IPS DF 4.7 (cell line): ENCODE measurements around the gene SPATS2.

Experiments used
- DNase-seq: peaks from one replicate; pipeline ENCODE4 v3.0.0-alpha.2; 2013; ENCODE audit warnings: low spot score; ENCODE audit errors: extremely low read depth

SPATS2 gene

DNA sequence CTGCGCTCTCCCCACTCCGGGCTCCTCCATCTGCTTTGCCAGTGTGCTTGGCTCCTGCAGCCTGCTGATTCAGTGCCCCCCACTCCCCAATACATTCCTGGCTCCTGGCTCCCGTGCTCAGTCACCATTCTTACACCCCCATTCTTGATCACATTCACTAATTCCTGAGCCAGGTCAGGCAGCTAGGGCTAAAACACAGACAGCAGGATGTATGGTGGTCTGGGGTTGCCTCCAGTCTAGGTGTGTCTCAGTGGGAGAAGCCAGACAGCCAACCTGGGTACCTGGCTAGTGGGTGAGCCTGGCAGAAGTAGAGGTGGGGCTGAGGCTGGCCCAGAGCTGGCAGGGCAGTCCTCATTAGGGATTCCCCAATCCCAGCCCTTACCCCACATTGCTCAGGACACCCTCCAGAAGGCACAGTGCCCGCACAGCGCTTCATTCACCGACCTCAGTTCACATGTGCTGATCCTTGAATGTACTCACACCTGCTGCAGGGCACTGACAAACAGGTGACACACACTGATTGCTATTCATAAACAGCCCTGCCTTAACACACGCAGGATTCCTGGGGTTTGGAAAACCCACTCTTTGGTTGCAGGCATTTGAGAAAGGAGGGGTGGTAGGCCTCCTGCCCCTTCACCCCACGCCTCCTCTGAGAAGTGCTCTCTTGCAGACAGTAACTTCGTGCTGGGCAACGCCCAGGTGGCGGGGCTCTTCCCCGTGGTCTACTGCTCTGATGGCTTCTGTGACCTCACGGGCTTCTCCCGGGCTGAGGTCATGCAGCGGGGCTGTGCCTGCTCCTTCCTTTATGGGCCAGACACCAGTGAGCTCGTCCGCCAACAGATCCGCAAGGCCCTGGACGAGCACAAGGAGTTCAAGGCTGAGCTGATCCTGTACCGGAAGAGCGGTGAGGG lies 173.2 kb downstream of the SPATS2 start:
- DNase-seq: no peak

DNA sequence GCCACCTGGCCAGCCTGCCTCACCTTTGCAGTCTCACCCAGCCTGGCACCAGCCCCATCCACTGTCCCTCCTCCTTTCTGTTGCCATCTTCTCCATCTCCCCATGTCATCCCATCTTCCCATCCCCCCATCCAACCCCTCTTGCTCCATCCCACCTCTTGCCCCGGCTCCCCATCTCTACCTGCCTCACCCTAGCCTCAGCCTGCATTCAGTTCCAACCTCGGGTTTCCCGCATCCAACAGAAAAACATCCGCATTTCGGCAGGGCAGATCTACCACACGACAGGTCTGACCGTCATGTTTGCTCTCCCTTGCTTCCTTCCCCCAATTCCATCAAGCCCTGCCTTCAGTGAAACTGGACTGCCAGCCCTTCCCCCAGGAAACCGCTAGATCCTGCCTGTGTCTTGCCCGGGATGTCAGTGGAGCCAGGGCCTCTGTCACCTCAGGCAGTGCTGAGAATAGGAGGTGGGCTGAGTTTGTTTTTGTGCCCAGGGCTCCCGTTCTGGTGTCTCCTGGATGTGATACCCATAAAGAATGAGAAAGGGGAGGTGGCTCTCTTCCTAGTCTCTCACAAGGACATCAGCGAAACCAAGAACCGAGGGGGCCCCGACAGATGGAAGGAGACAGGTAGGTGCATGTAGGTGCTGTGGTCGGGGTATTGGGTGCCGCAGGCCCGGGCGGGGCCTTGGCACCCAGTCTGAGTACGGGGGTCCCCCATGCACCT lies 174.0 kb downstream of the SPATS2 start:
- DNase-seq: no peak

DNA sequence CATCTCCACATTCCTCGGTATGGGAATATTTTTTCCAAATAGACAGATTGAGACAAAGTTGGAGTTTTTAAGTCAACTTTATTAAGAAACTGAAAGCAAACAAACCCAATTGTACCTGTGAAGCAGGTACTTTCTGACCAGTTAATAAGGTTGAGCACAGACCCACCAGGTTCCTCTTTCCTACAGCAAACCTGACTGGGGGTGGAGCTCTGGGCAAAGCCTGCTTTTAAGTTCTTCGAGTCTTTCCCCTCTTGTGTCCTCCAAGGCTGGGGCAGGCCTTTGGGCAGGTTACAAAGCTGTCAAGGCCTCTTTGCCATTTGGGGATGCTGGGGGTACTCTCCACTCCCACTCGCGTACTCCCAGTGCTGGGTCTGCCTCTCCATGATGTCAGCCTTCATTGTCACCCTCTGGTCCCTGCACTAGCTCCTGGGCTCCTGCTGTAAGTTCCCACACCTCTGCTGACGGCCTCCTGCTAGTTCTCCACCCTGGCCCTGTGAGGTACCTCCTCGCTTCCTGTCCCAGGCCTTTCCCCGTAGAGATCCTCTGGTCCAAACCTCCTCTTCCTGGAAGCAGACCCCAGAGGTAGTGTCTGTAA lies 174.7 kb downstream of the SPATS2 start:
- DNase-seq: no peak

DNA sequence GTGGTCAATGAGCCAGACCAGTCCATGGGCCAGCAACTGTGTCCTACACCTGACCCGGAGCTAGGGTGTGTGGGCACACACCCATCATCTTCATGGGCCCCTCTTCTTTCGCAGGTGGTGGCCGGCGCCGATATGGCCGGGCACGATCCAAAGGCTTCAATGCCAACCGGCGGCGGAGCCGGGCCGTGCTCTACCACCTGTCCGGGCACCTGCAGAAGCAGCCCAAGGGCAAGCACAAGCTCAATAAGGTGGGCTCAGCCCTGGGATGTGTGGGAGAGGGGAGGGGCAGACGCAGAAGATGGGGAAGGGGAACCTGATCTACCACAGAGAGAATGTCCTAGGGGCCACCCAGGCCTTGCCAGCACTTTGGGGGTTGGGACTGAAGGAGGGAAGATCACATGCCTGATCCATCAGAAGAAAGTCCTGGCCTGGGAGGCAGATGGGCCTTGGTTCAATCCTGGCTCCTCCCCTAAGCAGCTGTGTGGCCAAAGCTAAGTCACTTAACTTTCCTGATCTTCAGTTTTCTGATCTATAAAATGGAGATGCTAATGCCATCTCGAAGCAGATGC lies 175.4 kb downstream of the SPATS2 start:
- no peak for DNase-seq

DNA sequence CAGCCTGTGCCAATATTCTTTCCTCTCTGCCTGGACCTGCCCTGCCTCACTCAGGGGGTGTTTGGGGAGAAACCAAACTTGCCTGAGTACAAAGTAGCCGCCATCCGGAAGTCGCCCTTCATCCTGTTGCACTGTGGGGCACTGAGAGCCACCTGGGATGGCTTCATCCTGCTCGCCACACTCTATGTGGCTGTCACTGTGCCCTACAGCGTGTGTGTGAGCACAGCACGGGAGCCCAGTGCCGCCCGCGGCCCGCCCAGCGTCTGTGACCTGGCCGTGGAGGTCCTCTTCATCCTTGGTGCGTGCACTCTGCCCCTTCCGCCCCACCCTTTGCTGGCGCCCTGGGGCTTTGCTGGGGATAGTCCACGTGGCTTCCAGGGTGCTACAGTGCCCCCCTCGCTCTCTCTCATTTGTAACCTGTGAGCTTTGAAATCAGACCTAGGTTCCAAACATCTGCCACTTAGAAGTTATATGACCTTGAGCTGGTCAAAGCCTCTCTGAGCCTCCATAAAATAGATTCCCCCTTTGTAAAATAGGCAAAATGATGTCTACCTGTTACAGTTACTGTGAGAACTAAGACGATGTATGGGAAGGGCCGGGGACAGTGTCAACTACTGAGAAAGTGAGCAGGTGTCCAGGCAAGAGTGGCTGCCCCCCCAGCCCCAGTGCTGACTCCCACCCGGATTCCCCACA lies 176.1 kb downstream of the SPATS2 start:
- DNase-seq: no peak

DNA sequence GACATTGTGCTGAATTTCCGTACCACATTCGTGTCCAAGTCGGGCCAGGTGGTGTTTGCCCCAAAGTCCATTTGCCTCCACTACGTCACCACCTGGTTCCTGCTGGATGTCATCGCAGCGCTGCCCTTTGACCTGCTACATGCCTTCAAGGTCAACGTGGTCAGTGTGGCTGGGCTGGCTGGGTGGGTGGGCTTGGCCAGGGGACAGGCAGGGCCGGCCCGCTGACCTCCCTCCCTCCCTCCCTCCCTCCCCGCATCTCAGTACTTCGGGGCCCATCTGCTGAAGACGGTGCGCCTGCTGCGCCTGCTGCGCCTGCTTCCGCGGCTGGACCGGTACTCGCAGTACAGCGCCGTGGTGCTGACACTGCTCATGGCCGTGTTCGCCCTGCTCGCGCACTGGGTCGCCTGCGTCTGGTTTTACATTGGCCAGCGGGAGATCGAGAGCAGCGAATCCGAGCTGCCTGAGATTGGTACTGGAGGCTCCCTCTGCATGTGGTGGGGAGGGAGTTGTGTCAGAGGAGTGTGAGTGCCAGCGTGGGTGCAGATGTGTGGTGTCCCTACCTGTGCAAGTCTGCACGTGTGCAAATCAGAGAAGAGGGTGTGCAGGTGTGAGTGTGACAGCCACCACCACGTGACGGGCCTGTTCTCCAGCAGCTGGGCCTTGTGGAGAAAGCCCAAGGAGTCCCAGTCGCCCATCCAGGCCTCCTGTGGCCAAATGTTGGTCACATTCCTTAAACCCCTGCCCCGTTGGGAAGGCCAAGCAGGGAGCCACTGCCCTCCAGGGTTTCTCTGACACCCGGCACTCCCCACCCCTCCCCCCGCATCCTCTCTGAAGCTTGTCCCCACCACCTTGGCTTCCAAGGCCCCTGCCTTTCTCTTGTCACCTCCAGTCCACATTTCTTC lies 176.9 kb downstream of the SPATS2 start:
- no peak for DNase-seq

DNA sequence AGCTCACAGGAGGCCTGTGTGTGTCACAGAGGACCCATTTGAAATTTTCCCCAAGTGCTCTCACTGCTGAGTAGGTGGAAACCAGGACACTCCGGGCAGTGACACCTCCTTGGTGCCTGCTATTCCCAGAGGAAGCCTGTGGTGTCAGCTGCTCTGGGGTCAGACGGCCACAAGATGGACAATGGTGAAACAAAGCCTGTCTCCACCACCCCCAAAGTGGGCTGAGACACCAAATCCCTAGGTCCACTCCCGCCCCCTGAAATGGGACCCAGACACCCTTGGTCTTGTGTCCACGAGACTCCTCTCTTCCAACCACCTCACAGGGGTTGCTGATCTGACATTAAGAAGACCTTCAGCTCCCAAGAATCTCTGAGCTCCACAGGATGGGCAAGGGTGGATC lies 178.6 kb downstream of the SPATS2 start:
- no peak for DNase-seq

DNA sequence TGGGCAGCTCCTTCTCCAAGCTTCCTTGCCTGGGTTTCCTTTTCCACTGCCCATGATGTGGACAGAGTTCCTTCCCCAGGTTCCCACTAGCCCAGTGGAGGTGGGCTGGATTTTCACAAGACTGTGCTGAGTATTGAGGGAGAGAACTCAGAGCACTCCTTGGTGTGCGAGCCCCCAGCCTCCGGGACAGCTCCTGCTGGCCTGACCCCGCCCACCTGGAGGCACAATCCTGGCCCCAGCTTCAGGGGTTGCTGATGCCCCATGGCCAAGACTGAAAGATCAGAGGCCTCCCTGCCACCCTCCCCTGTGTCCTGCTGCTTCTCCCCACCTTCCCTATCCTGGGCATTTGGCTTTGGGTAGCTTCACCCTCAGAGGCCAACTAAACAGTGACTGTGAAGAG lies 179.2 kb downstream of the SPATS2 start:
- no peak for DNase-seq

DNA sequence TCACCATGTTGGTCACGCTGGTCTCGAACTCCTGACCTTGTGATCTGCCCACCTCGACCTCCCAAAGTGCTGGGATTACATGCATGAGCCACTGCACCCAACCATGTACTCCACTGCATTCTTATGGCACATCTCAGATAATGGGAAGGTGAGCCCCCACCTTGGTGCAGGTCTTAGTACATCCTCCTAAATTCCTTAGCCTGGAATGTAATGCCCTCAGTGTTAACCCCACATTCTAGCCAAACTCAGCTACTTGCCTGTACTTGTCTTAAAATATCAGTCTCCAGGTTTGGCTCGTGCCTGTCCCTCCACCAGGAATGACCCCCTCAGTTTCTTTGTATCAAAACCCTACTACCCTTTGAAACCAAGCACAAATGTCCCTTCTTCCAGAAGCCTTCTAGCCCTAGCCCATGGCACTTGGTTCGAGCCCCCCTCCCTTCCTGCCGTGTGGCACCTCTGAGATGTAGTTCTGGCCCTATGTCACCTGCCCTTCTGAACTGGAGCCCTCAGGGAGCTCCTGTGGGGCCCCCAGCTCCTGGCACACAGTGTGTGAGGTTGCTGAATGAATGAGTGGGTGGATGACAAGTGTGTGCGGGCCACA lies 179.9 kb downstream of the SPATS2 start:
- no peak for DNase-seq

DNA sequence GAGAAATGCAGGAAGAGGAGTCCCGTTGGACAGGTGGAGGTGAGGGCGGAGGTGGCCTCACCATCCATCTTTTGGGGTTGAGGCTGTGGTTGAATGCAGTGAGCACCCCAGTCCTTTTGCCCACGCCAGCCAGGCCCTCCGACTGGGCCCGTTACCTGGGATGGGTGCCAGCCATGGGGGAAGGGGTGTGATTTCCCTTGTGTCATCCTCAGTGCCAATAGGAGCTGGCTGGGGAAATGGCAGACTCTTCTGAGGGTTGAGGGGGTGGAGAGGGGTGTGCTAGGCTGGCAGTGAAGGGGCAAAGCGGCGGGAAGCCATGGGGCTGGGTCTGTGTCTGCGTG lies 181.2 kb downstream of the SPATS2 start:
- DNase-seq: no peak

DNA sequence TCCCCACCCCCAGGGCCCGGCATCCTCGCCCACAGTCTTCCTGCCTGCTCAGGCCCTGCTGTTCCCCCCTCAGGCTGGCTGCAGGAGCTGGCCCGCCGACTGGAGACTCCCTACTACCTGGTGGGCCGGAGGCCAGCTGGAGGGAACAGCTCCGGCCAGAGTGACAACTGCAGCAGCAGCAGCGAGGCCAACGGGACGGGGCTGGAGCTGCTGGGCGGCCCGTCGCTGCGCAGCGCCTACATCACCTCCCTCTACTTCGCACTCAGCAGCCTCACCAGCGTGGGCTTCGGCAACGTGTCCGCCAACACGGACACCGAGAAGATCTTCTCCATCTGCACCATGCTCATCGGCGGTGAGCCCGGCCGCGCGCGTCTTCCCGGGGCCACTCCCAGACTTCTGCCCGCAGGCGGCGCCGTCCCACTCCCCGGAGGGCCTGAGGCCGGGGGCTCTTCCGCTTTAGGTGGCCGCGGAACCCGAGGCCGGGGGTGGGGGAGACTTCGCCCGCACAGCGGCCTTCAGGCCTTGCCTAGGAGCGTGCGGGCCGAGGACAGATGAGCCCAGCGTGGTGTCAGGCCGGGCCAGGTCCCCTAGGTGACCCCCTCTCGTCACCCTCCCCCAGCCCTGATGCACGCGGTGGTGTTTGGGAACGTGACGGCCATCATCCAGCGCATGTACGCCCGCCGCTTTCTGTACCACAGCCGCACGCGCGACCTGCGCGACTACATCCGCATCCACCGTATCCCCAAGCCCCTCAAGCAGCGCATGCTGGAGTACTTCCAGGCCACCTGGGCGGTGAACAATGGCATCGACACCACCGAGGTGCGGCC lies 181.8 kb downstream of the SPATS2 start:
- DNase-seq: no peak

DNA sequence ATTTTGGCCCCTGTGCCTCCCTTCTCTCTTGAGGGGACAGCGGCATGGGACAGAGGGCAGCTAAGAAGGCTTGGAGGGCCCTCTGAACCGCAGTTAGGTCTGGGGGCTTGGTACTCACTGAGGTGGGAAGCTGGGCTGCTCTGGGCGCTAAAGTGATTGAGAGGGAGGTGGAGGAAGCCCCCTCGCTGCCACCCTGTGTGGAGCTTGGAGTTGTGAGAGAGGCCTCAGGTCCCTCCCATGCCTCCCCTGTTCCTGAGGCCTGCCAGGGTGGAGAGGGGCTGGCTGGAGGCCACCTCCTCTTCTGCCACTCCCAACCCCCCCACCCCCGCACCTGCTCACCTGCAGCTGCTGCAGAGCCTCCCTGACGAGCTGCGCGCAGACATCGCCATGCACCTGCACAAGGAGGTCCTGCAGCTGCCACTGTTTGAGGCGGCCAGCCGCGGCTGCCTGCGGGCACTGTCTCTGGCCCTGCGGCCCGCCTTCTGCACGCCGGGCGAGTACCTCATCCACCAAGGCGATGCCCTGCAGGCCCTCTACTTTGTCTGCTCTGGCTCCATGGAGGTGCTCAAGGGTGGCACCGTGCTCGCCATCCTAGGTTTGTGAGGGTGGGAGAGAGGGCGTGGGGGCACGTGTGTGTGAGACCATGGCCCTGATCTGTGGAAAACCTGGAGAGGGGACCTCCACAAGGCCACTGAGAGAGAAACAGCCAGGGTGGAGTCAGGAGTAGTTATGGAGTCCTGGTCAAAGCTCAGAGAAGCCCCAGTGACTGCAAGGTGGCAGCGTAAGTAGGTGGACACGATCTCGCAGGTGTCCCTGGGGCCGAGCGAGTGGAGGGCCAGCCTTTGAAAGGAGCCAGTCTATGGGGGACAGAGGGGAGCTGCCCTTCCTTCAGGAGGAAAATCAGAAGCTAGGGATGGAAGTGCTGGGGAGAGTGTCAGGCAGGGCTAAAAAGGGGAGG lies 182.8 kb downstream of the SPATS2 start:
- no peak for DNase-seq

DNA sequence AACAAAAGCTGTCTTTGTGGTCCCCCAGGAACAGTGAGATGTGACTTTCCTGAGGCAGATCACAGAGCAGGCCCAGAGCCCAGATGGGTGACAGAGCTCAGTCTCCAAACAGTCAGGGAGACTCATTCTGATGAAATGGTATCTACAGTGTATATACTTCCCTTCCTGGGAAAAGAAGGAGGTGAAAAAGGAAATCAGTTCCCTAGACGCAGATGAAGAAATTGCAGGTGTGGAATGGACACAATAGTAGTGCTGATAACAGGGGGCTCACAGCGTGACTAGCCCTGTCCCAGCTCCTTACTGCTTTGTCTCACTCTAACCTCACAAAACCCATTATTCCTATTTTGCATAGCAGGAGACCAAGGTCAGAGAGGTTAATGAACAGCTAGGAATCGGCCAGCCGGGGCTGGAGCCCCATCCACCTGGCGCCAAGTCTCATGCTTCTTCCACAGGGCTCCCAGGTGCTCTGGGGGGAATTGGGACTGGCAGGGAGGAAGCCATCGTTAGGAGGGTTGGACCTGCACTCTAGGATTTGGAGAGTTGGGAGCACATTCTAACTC lies 183.5 kb downstream of the SPATS2 start:
- no peak for DNase-seq

DNA sequence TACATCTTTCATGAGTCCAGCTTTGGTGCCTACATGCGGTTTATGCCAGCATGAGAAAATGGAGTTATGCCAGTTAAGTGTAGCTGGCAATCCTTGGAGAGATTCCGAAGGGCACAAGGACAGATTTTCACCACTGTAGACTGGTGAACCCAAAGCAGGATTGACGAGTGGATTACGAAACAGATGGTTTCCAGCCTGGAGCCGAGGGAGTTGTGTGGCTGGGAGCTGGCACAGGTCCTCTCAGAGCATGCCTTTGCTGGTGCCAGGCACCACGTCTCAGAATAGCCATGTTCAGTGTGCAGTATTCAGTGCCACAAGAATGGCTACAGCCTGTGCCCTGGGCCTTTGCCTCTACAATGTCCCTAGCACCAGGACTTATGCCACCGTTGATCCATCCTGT lies 184.8 kb downstream of the SPATS2 start:
- no peak for DNase-seq

DNA sequence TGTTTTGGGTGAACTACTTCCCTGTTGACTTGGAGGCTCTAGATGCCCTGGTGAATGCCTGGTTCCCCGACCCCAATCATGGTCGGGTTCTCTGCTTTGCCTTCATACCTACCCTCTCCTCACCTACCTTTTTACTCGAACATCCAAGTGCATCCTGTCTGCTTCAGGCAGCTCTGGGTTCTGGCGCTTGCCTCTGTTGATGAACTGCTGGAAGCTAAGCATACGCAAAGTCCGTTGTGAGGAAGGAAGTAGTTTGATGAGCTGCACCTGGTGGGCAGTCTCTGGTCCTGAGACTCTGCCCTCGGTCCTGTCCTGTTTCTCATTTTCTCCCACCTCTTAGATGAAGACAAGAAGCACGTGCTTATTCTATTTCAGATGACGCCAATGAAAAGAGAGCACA lies 185.2 kb downstream of the SPATS2 start:
- DNase-seq: no peak

DNA sequence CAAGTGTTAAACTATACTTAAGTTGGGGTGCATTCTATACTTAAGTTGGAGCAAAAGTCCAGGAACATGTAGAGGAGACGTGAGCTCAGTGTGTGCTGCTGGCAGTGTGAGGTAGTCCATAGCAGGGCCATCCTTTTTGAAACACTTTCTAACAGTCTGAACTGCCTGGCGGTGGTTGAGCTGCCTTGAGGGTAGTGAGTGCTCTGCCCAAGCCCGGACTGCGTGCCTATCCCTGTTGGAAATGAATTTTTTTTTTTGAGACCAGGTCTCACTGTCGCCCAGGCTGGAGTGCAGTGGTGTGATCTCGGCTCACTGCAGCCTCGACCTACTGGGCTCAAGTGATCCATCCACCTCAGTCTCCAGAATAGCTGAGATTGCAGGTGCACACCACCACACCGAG lies 185.6 kb downstream of the SPATS2 start:
- no peak for DNase-seq

DNA sequence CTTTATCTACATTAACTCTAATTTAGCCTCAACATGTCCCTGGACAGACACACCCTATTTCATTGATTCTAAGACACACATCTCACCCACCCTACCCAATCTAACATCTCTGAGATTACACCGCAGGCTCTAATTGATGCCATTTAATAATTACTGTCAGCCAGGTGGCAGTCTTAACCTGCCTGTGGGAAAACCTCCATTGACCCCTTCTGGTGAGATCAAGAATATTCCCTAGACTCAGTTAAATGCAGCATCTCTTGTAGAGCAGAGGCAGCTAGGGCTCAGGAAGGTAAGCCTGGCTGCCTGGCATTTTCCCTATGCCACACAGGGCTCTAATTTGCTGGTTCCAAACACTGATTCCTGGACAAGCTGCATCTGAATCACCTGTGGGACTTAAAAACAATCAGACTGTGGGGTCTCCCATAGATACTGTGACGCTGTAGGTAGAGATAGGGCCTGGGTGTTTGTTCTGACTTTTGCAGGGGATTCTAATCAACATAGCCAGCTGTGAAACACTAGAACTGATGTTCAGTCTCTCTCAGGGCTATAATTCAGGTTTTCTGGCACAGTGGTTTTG lies 186.3 kb downstream of the SPATS2 start:
- no peak for DNase-seq
